HG03280 (cell line): Measurements from ENCODE around the gene PLCXD3.
"Not testable (repeated sequence)": the region's sequence is repeated elsewhere in the genome, so short reads cannot be mapped to it uniquely, and the experiment has no call there.

ENCODE experiments used
- ATAC-seq: cut with Tn5 transposase; IDR thresholded peaks from one replicate; pipeline ENCODE4 v1.9.1; 2021; ENCODE audit warnings: mild to moderate bottlenecking, moderate library complexity; ENCODE audit not compliant: unreplicated experiment

The PLCXD3 gene

DNA sequence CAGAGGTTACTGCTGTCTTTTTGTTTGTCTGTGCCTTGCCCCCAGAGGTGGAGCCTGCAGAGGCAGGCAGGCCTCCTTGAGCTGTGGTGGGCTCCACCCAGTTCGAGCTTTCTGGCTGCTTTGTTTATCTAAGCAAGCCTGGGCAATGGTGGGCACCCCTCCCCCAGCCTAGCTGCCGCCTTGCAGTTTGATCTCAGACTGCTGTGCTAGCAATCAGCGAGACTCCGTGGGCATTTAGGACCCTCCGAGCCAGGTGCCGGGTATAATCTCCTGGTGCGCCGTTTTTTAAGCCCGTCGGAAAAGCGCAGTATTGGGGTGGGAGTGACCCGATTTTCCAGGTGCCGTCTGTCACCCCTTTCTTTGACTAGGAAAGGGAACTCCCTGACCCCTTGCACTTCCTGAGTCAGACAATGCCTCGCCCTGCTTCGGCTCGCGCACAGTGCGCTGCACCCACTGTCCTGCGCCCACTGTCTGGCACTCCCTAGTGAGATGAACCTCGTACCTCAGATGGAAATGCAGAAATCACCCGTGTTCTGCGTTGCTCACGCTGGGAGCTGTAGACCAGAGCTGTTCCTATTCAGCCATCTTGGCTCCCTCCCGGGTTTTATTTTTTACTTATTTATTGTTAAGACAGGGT is 16.8 kb downstream of the PLCXD3 start:
- ATAC-seq = not testable (repeated sequence)

DNA sequence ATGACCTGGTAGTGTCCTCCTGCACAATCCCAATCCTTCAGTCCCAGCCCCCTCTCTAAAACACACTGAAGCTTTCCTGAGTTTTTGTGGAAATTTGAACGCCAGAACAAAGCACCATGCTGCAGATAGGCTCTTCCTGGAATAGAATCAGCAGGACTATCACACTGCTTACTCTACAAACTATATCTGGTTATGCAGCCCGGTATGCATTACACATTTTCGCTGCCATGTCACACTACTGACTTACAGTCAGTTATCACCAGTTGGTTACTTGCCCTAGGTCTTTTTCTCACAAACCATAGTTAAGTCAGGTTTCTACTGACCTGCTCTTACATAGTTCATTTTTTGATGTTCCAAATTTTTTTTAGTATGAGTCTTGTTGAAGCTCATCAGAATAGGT is 24.9 kb downstream of the PLCXD3 start:
- no peak for ATAC-seq

DNA sequence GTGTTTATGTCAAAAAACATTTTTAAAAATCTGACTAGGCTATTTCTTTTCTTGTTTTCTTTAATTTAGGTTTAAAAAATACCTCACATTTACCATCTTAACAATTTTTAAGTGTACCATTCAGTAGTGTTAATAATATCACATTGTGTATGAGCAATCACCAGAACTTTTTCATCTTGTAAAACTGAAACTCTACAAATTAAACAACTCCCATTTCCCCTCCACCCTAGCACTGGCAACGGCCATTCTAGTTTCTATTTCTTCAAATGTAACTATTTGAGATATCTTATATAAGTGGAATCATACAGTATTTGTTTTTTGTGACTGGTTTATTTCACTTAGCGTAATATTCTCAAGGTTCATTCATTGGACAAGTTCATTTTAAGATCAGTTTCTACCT is 27.7 kb downstream of the PLCXD3 start:
- ATAC-seq = peak; percentile 46

DNA sequence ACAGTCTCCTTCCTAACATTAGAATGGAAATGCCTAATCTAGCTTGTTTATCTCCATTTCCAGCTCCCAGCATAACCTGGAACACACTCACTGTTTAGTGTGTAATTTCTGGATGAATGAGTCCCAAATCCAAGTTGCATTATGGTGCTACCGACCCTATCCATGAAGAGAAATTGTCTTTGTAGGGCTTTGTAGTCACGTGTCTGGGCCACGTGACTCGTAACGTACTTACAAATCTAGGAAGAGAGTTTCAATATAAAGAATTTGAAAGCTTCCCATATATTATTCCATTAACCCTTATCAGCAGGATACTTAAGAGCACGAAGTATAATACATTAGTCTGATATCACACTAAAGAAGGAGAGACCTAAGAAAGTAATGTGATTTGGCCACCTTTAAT is 28.2 kb downstream of the PLCXD3 start:
- ATAC-seq = no peak

DNA sequence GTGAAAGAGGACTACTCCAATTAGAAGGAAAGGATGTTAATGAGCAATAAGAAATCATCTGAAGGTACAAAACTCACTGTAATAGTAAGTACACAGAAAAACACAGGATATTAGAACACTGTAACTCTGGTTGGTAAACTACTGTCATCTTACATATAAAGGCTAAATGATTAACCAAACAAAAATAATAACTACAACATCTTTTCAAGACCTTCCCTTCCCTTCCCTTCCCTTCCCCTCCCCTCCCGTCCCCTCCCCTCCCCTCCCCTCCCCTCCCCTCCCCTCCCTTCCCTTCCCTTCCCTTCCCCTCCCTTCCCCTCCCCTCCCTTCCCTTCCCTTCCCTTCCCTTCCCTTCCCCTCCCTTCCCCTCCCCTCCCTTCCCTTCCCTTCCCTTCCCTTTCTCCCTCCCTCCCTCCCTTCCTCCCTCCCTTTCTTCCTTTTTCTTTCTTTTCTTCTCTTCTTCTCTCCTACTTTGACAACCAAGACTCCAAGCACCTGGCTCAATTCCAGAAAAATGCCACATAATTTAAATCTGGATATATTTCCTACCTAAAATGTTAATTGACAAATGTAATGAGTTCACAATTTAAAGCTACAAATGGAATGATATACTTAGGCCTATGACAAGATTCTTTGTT is 38.7 kb downstream of the PLCXD3 start:
- not testable (repeated sequence) for ATAC-seq

DNA sequence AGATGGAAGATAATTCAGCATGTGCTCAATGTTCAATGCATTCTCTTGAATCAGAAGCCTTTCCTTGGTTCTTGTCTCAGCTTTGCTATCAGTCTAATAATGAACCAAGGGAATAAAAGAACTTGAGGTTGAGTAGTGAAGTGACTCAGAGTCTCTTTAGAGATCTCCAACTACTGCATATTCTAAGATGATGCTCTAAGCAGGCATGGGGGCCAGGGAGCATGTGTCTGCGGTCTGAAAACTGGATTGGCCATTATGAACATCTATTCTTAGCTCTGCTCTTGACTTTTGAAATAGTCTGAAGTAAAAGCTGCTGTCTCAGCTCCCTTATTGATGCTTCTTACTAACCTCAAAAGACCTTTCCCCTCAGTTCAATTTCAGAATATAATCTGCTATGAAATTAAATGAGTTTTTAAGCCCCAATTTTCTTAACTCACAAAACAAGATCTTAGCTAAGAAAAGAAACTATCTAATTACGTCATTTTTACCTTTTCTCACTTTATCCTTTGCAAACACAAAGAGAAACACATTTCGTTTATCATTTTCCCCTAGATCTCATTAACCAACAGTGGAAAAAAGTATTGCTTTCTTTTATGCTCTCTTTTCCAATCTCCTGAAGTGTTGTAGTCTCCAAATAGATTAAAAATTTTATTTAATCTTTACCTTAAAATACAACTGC is 44.8 kb downstream of the PLCXD3 start:
- no peak for ATAC-seq

DNA sequence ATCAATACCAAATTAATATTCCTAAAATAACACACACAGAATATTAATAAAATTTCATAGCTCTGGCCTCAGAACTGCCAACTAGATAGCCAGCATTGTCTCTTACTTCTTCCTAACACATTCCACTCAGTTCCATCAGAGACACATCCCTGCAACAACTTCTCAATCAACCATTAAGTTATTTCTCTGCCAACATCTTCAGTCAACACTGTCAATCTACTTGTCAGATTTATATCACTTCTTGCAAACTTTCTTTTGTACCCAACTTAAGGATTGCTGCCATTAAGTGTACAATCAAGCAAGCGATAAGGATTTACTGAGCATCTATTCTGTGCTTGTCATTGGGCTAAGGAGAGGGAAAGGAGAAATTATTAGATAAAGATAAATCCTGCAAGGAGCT is 50.8 kb downstream of the PLCXD3 start:
- no peak for ATAC-seq

DNA sequence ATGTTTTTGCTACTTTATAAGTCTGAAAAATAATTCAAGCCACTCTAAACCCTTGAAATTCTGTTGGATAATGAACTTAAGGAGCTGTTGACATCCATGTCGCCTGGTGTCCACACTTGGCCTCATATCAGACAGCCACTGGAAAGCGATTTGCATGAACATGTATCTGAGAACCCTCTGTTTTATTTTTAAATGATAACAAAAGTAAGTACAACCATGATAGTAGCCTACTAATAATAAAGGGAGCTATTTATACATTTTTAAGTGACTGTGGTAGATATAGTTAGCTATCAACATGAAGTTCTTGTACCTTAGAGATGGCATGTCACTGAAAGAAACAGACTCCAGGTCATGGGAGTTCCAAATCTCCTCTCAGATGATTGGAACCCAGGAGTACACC is 53.3 kb downstream of the PLCXD3 start:
- no peak for ATAC-seq

DNA sequence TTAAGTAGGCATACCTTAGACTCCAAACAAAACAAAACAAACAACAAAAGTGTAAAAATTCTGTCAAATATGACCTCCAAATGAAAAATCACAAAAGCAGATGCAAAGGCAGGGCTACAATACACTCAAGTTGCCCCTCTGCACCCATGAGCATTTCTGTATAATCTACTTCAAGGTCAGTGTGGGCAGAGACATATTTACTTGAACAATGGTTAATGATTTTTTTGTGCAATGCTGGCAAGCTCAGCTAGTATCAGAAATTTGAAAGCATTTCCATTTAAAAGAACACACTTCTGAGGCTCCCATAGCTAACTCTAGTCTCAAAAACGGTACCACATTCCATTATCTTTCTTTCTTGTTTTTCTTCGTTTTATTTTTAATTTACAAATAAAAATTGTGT is 57.9 kb downstream of the PLCXD3 start:
- no peak for ATAC-seq

DNA sequence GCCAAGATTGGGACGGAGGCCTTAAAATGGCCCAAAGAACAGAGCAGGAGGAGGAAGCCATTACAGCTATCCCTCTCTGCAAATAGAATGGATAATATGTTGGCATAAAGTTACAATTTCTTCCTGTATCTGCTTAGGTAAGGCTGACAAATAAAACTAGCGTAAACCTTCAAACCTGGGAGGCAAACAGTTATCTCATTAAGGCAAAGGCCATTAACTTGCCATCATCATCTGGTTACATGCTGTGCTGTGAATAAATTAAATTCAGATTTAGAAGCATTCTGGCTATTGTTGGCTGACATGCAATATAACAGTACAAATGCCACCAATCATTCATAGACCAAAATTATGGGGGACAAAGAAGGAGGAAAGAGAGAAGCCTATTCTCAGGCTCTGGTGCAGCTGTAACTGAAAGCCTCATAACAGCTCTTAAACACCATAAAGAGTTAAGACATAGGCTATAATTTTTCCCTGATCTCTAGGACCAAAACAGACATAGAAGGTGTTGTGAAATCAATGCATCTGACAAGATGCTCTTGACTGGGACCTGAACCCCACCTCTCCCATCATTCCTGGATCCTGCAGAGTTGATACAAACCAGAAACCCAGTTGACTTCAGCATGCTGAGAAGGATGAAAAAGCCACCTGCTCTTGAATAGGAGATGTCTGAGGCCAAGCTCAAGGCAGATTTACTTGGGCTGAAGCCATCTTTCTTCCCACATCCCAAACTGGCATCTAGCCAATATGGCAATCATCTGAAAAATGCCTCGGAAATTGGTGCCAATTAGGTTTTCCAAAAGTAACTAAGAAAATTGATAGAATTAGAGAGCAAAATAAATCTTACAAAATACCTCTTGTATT is 62.5 kb downstream of the PLCXD3 start:
- no peak for ATAC-seq

DNA sequence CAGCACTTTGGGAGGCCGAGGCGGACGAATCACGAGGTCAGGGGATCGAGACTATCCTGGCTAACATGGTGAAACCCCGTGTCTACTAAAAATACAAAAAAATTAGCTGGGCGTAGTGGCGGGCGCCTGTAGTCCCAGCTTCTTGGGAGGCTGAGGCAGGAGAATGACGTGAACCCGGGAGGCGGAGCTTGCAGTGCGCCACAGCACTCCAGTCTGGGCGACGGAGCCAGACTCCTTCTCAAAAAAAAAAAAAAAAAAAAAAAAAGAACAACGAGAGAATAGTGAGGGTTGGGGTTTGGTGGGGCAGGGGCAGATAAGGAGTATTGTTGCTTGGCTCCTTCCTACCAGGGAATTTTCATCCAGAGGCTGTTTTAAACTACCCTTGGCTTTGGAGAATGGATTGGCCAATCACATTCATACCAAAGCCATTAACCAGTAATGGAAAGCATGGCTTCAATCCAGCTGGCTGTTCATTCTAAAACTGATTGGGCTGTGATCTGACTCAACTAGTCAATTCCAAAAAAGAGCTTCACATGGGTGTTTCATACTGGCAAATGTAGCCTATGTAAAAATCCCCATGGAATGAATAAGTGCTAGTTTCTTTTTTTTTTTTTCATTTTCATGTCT is 64.4 kb downstream of the PLCXD3 start:
- ATAC-seq = no peak

DNA sequence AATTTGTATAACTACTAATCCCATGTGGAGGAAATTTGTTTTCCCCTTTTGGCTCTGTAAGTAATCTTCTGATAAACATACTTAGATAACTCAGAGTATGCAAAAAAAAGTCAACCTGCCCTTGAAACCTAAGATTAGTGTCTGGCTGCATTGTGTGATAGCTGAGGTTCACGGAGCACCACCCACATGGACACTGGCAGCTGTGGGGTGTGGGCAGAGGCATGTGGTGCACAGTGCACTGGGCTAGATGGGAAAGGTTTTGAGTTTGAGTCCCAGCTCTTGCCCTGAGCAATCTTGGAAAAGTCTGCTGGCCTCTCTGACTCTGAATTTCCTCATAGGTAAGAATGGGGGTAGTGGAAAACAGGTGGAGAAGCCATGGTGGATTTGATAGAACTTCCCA is 75.1 kb downstream of the PLCXD3 start:
- ATAC-seq = no peak

DNA sequence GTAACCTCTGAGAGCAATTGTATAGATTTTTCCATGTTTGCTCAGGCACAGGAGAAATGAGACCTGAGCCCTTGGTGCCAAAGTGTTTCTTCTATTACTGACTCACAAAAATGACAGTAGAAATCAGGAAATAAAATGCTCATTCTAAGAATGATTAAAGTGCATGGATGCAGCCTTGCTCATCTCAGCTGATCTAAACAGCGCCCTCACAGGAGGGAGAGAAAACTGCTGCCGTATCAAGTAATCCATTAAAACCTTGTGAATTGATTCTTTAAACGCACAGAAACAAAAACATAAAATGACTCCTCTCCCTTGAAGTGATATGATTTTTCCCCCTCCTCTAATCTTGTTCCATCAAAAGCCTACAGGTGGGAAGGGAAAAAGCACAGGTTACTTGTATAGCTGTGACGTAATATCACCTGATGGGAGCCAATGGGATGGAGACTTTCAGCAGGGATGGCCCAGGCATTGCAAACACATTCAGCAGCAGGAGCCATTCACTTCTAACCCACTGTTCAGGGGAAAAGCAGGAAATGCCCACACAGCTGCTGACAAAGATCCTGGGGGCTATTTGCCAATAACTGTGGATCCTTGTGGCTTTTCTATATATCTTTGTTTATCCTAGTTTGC is 76.7 kb downstream of the PLCXD3 start:
- ATAC-seq = no peak

DNA sequence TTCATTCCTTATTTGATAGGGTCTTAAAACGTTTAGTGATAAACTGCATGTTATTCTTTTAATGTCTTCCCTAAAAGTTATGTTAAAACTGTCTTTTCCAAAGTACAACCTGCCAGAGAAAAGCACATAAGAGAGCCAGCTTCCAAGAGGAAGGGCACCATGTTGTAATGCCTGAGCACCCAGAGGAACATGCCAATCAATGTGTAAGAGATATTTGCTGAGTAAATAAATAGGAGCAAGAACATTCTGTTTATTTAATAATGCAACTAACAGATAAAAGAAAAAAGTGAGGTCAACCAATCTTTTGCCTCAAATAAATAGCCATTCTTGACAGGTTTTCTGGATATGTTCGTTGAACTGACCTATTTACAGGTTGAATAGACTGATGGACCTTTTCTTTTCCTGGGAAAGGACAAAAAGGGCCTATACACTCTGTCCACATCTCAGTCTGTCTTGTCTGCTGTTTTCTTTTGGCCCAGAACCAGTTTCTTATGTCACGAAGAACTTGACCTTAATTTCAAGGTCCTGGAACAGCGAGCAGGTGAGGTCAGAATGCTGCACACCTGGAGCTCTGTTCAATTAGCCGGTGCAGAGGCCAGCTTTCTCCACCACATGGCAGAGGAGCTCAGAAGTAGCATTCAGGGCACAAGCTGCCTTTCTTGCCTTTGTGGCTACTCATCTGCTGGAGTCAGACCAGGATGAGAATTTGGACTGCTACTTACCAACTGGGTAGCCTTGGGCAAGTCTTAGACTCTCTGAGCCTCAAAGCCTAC is 77.7 kb downstream of the PLCXD3 start:
- no peak for ATAC-seq

DNA sequence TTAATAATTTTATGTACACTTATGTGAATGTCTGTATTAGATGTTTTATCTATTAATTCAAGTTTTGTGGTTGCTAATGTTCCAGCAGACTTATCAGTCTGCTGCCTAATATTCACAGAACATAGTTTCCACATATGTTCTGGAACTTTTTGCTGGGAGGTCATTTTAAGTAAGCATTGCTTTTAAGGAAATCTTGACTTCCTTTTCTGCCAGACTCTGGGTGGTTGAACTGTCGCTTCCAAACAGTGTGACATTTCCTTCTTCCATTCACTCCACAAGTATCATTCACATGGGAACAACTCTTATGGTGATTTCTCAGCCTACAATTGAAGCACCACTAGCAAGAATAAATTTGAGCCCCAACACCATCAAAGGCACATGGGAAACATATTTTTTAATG is 82.9 kb downstream of the PLCXD3 start:
- no peak for ATAC-seq

DNA sequence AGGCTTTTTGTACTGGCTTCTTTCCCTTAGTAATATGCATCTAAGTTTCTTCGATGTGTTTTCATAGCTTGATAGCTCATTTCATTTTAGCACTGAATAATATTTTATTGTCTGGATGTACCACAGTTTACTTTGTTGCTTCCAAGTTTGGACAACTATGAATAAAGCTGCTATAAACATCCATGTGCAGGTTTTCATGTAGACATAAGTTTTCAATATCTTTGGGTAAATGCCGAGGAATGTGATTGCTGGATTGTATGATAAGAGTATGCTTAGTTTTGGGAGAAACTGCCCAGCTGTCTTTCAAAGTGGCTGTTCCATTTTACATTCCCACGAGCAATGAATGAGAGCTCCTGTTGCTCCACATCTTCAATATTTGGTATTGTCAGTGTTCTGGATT is 84.7 kb downstream of the PLCXD3 start:
- no peak for ATAC-seq

DNA sequence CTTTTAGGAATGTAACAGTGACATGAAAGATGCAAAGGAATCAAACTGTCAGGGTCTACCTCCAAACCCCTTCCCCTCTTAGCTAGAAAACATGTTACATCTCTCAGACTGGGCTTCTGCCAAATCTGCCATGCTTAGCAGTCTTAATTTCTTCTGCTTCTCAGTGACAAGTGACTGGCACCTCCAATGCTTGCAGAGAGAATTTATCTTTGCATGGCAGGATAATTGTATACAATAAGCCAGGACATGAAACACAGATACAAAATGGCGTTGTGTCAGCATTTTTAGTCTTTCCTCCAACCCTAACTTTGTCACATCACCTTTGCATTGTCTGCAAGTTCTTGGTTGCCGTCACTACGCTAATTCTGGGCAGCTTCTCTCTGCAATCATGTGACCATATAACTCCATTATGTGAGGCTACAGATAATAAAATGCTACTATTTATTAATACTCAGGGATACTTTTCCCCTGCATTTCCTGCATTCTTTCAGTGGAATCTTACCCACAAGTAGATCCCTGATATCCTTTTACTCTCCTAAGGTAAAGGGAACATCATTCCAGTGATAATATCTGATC is 89.8 kb downstream of the PLCXD3 start:
- ATAC-seq = no peak

DNA sequence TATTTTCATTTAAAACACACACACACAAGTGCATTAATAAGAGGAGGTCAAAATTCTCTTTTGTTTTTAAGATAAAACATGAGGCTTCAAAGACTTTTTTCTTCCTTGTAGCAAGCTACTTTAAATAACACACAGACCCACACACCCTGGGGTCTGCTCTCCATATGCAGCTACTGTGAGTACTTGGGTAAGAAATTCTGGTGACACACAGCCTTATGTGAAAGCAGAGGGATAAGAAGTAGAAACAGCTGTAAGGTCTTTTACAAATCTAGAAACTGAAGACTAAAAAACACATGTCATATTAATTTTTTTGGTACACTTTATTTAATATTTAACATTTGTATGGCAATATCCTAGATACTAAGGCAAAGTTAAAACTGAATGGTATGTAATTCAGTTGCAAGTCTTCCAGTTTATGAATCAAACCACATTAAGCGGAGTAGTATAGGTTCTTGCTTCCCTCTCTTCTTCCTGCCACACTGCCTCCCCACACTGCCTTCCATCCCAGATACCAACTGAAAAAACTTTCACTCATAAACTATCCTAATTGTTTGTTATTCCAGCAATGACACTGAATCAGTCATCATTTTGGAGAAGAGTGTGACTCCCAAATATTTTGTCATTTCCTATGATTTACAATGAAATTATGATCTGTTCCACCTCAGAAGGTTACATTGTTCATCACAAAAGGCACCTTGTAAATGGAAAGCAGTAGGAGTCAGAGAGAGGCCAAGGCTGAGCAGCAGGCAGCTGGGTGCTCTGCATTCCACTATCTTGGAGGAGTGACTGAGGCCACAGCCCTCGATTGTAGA is 92.0 kb downstream of the PLCXD3 start:
- no peak for ATAC-seq

DNA sequence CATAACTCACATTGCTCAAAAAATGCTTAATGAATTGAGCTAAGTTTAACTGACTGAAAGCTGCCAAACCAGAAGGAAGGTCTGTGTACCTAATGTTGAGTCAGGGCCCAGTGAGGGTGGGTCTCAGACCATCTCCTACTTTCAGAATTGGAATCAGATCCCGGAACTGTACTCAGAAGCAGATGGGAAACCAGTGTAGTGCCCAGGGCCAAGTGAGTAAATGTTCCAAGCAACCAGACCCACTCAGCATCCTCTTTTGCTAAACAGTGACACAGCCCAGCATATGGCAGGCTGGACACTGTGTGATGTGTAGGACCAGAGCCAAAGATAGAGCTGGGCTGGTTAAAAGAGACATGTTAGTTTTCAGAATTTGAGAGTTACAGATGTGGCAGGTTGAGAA is 94.1 kb downstream of the PLCXD3 start:
- no peak for ATAC-seq
